Measurements from ENCODE around the gene MPPED1.

Gene MPPED1

DNA sequence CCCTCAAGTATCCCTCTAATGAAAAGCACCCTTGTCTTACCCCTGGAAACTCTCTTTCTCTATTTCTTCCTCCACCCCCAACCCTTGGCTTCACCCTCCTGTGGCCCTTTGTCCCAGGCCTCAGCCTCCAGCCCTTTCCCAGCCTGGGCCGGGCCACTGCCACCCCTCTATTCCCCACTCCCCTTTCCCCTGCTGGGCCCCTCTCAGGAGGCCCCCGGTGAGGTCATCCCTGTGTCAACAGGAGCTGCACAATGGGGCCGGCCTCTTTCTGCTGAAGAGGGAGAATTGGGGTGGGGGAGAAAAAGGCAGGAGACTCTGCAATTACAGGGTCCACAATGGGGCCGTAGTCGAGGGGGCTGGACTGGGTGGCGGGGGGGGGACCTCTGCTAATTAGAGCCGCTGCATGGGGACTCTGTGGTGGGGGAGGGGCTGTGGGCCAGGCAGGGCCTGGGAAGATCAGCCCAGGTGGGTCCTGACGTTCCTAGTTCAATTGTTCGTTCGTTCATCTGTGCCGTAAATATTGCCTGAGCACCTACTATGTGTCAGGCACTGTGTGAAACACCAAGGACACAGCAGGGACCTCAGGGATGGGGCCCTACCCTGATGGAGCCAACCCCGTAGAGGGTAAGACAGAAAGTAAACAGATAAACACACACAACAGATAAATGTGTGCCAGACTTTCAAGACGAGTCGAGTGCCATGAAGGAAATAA is 18.5 kb upstream of the MPPED1 start:
- no peak for TF ChIP-seq USF1 (IDR thresholded peaks at IDR 0.05)
- TF ChIP-seq CREB1 (IDR thresholded peaks at IDR 0.05; ENCODE audit: low read depth): no peak
- TF ChIP-seq TEAD4 (IDR thresholded peaks at IDR 0.05): no peak
- no peak for TF ChIP-seq TCF12 (IDR thresholded peaks at IDR 0.05; ENCODE audit: low read depth)
- no peak for TF ChIP-seq FOXM1 (IDR thresholded peaks at IDR 0.05; ENCODE audit: borderline replicate concordance, low read depth)
- no peak for TF ChIP-seq YY1 (IDR thresholded peaks at IDR 0.05; ENCODE audit: low read depth)
- no peak for TF ChIP-seq ZBTB7A (IDR thresholded peaks at IDR 0.05; ENCODE audit: low read depth)
- TF ChIP-seq CEBPB (IDR thresholded peaks at IDR 0.05): no peak
- TF ChIP-seq EP300 (IDR thresholded peaks at IDR 0.05; ENCODE audit: borderline replicate concordance): no peak
- TF ChIP-seq EGR1 (IDR thresholded peaks at IDR 0.05): no peak
- TF ChIP-seq REST (IDR thresholded peaks at IDR 0.05; ENCODE audit: low read depth): no peak
- no peak for TF ChIP-seq RAD21 (IDR thresholded peaks at IDR 0.05; ENCODE audit: low read depth)
- TF ChIP-seq, protein P1, sequence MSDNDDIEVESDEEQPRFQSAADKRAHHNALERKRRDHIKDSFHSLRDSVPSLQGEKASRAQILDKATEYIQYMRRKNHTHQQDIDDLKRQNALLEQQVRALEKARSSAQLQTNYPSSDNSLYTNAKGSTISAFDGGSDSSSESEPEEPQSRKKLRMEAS (IDR thresholded peaks at IDR 0.05): no peak
- no peak for TF ChIP-seq TAF1 (IDR thresholded peaks at IDR 0.05; ENCODE audit: low read depth)

GRCh38 chr22:43393844-43394474 is 17.9 kb upstream of the MPPED1 start:
- TF ChIP-seq TEAD4 (IDR thresholded peaks at IDR 0.05) (no peak), FOXM1 (IDR thresholded peaks at IDR 0.05; ENCODE audit: borderline replicate concordance, low read depth) (no peak), EP300 (IDR thresholded peaks at IDR 0.05; ENCODE audit: borderline replicate concordance) (no peak), USF1 (IDR thresholded peaks at IDR 0.05) (no peak), CREB1 (IDR thresholded peaks at IDR 0.05; ENCODE audit: low read depth) (no peak), ZBTB7A (IDR thresholded peaks at IDR 0.05; ENCODE audit: low read depth) (no peak), TAF1 (IDR thresholded peaks at IDR 0.05; ENCODE audit: low read depth) (no peak), TCF12 (IDR thresholded peaks at IDR 0.05; ENCODE audit: low read depth) (no peak), NFIC (IDR thresholded peaks at IDR 0.05) (no peak), YY1 (IDR thresholded peaks at IDR 0.05; ENCODE audit: low read depth) (no peak), CEBPB (IDR thresholded peaks at IDR 0.05) (no peak), REST (IDR thresholded peaks at IDR 0.05; ENCODE audit: low read depth) (no peak), RAD21 (IDR thresholded peaks at IDR 0.05; ENCODE audit: low read depth) (no peak), EGR1 (IDR thresholded peaks at IDR 0.05) (no peak)
- TF ChIP-seq, protein P1 (IDR thresholded peaks at IDR 0.05): no peak

GRCh38 chr22:43395086-43395695 is 16.6 kb upstream of the MPPED1 start:
- no peak for TF ChIP-seq YY1 (IDR thresholded peaks at IDR 0.05; ENCODE audit: low read depth)
- no peak for TF ChIP-seq TAF1 (IDR thresholded peaks at IDR 0.05; ENCODE audit: low read depth)
- TF ChIP-seq NFIC (IDR thresholded peaks at IDR 0.05): no peak
- no peak for TF ChIP-seq REST (IDR thresholded peaks at IDR 0.05; ENCODE audit: low read depth)
- TF ChIP-seq FOXM1 (IDR thresholded peaks at IDR 0.05; ENCODE audit: borderline replicate concordance, low read depth): no peak
